ENCODE results near the gene RNU5B-1.
"Not testable (repeated sequence)": the region's sequence is repeated elsewhere in the genome, so short reads cannot be mapped to it uniquely, and the experiment has no call there.

Gene RNU5B-1

GRCh38 chr15:65304381-65305149 is at the start of gene RNU5B-1:
TSS of gene RNU5B-1 (plus strand) at chr15:65304677.
- DNase-seq: peak; percentile 98

GRCh38 chr15:65254758-65255157 is 49.7 kb upstream of the RNU5B-1 start:
- DNase-seq: no peak

- no peak for DNase-seq
These were observed 48.9 kb upstream of the RNU5B-1 start for GRCh38 chr15:65255486-65256140.

- DNase-seq: no peak
These were observed 45.9 kb upstream of the RNU5B-1 start for GRCh38 chr15:65258375-65259262.

GRCh38 chr15:65259367-65259797 is 45.1 kb upstream of the RNU5B-1 start:
- DNase-seq: no peak

- no peak for DNase-seq
These were observed 43.5 kb upstream of the RNU5B-1 start for GRCh38 chr15:65260968-65261367.

GRCh38 chr15:65263313-65263712 is 41.2 kb upstream of the RNU5B-1 start:
- DNase-seq: no peak

GRCh38 chr15:65264863-65265430 is 39.5 kb upstream of the RNU5B-1 start:
- no peak for DNase-seq

- DNase-seq: no peak
These were observed 38.0 kb upstream of the RNU5B-1 start for GRCh38 chr15:65266469-65266868.

- DNase-seq: no peak
These were observed 36.1 kb upstream of the RNU5B-1 start for GRCh38 chr15:65268411-65268810.

GRCh38 chr15:65270811-65271545 is 33.5 kb upstream of the RNU5B-1 start:
- DNase-seq: not testable (repeated sequence)

GRCh38 chr15:65275104-65275727 is 29.3 kb upstream of the RNU5B-1 start:
- DNase-seq: no peak

- no peak for DNase-seq
These were observed 28.8 kb upstream of the RNU5B-1 start for GRCh38 chr15:65275728-65276126.

GRCh38 chr15:65277015-65277414 is 27.5 kb upstream of the RNU5B-1 start:
- DNase-seq: no peak

- no peak for DNase-seq
These were observed 26.0 kb upstream of the RNU5B-1 start for GRCh38 chr15:65278480-65278879.

- DNase-seq: no peak
These were observed 19.0 kb upstream of the RNU5B-1 start for GRCh38 chr15:65285291-65286068.

GRCh38 chr15:65286069-65286703 is 18.3 kb upstream of the RNU5B-1 start:
- no peak for DNase-seq

GRCh38 chr15:65286704-65287519 is 17.6 kb upstream of the RNU5B-1 start, which contains the start of gene PARP16:
TSS of gene PARP16 (minus strand) at chr15:65286883. CDS start at chr15:65286426, 457 bp downstream.
- peak; percentile 68 for DNase-seq

GRCh38 chr15:65287520-65287855 is 17.0 kb upstream of the RNU5B-1 start:
- DNase-seq: no peak

Data from KG1 (cell line).